Kidney epithelial cell (primary cell): Measurements from ENCODE around the gene TOB1. TPM values are rescaled to one million over a fixed set of nuclear protein-coding genes. Genes with fewer than 3 reads are reported as not detected.
"Not testable (repeated sequence)": the region's sequence is repeated elsewhere in the genome, so short reads cannot be mapped to it uniquely, and the experiment has no call there.

Source experiments
- DNase-seq: peaks from one replicate; pipeline ENCODE4 v3.0.0-alpha.2; 2010; ENCODE audit warnings: low read depth
- H3K27me3 ChIP-seq: 2 replicates; pipeline ENCODE4 v1.6.0; 2011; ENCODE audit warnings: low read length; ENCODE audit not compliant: control insufficient read depth, insufficient read depth
- H3K36me3 ChIP-seq: 2 replicates; pipeline ENCODE4 v1.5.1; 2011; ENCODE audit warnings: low read length; ENCODE audit not compliant: control insufficient read depth, insufficient read depth
- H3K4me3 ChIP-seq: 2 replicates; pipeline ENCODE4 v1.5.1; 2011; ENCODE audit warnings: low read depth, mild to moderate bottlenecking, control low read depth, low read length
- total RNA-seq: library from RNA; depleted of rRNA; stranded (reverse); fragments of >200 nt; gene quantifications from 2 replicates; pipeline ENCODE4 v1.2.3, GENCODE V29; 2015
- TF ChIP-seq, protein P1 (sequence below): IDR thresholded peaks from 2 replicates; pipeline ENCODE4 v1.5.1; 2011; ENCODE audit warnings: mild to moderate bottlenecking, moderate library complexity, low read length, control low read depth, inconsistent platforms; ENCODE audit not compliant: insufficient read depth, poor library complexity, severe bottlenecking

Gene TOB1
- total RNA-seq, 1 donor from 2014 or later, result 11.4 TPM

- TF ChIP-seq, protein P1, sequence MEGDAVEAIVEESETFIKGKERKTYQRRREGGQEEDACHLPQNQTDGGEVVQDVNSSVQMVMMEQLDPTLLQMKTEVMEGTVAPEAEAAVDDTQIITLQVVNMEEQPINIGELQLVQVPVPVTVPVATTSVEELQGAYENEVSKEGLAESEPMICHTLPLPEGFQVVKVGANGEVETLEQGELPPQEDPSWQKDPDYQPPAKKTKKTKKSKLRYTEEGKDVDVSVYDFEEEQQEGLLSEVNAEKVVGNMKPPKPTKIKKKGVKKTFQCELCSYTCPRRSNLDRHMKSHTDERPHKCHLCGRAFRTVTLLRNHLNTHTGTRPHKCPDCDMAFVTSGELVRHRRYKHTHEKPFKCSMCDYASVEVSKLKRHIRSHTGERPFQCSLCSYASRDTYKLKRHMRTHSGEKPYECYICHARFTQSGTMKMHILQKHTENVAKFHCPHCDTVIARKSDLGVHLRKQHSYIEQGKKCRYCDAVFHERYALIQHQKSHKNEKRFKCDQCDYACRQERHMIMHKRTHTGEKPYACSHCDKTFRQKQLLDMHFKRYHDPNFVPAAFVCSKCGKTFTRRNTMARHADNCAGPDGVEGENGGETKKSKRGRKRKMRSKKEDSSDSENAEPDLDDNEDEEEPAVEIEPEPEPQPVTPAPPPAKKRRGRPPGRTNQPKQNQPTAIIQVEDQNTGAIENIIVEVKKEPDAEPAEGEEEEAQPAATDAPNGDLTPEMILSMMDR, result no peak
- H3K27me3 ChIP-seq, result no peaks in the 10 kb centered on the region
- DNase-seq, result no peak
- no peak overlapping the region for H3K4me3 ChIP-seq
- H3K36me3 ChIP-seq, result no peaks in the 10 kb centered on the region
Observed at GRCh38 chr17:50899559-50900319, 33.6 kb upstream of the TOB1 start.

DNA sequence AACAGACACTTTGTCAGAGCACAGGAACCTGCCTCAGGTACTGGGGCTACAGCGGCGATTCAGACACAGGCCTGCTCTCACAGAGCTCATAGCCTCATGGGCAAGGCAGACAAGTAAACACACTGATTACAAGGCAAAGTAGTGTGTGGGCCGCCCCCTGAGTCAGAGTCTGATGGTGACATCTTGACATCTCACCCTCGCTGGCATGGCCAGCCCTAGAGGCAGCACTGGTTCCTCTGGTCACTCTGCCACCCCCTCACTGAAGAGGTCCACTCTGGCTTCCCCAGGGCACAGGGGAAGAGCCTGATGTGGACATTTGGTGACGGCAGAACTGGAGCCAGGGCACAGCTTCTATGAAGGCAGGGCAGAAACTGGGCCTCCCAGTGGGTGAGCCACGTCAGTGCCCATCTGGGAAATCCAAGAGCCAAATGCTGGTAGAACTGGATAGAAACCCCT, 32.9 kb upstream of the TOB1 start:
- DNase-seq, result no peak
- H3K36me3 ChIP-seq, result no peaks in the 10 kb centered on the region
- TF ChIP-seq, protein P1, result no peak

GRCh38 chr17:50898369-50899004, 32.3 kb upstream of the TOB1 start:
- Histone ChIP-seq H3K4me3 (no peak overlapping the region), H3K27me3 (no peaks in the 10 kb centered on the region), H3K36me3 (no peaks in the 10 kb centered on the region)
- TF ChIP-seq, protein P1, result no peak
- DNase-seq, result no peak

More for the DNA sequence above, 32.9 kb upstream of the TOB1 start:
- Histone ChIP-seq H3K4me3 (no peak overlapping the region), H3K27me3 (no peaks in the 10 kb centered on the region)

DNA sequence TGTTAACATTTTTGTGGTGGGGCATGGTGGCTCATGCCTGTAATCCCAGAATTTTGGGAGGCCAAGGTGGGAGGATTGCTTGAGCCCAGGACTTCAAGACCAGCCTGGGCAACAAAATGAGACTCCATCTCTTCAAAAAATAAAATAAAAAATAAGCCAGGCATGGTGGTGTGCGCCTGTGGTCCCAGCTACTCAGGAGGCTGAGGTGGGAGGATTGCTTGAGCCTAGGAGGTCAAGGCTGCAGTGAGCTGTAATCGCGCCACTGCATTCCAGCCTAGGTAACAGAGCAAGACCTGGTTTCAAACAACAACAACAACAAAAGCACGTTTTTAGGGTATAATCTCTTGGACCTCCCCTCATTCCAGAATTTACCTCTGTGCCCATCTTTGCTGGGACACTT, 28.4 kb upstream of the TOB1 start:
- not testable (repeated sequence) for DNase-seq, H3K4me3 ChIP-seq, H3K27me3 ChIP-seq, H3K36me3 ChIP-seq

GRCh38 chr17:50893183-50893993, 27.2 kb upstream of the TOB1 start:
- peak; percentile 97 for DNase-seq
- H3K4me3 ChIP-seq, result no peak overlapping the region
- no peaks in the 10 kb centered on the region for H3K36me3 ChIP-seq
- no peaks in the 10 kb centered on the region for H3K27me3 ChIP-seq
- TF ChIP-seq, protein P1, result no peak

GRCh38 chr17:50892101-50892776, 26.1 kb upstream of the TOB1 start:
- no peak for DNase-seq
- TF ChIP-seq, protein P1, result no peak
- Histone ChIP-seq H3K27me3 (no peaks in the 10 kb centered on the region), H3K4me3 (no peak overlapping the region), H3K36me3 (no peaks in the 10 kb centered on the region)
